Heart right ventricle (tissue), 16 donors: ENCODE measurements around the gene C4orf54. TPM values are rescaled to one million over a fixed set of nuclear protein-coding genes. Genes with fewer than 3 reads are reported as not detected.
A peak's percentile ranks its signal among the peaks of the same experiment; 100 is the strongest.

Experiments used
- ATAC-seq, 8 donors: fragments of 200-7000 bp; cut with Tn5 transposase; one replicate each; pipeline ENCODE4 v1.9.1; 2020; ENCODE audit warnings: mild to moderate bottlenecking in 8 of 8, moderate library complexity in 8 of 8, moderate number of reproducible peaks in 1 of 8
- DNase-seq, 2 donors: peaks; one replicate each; pipeline ENCODE4 v3.0.0-alpha.2; 2020
- H3K27ac ChIP-seq, 10 donors: fragments of 200-600 bp; sonication (generic) in 2 of 10; one replicate each; pipeline versions ENCODE4 v1.5.0 to v1.8.0; 2020 to 2022; ENCODE audit warnings: mild to moderate bottlenecking in 3 of 10
- H3K27me3 ChIP-seq, 7 donors: fragments of 200-600 bp; one replicate each; pipeline ENCODE4 v1.8.0; 2021 to 2022; ENCODE audit warnings: mild to moderate bottlenecking in 2 of 7
- H3K36me3 ChIP-seq, 9 donors: fragments of 200-600 bp; sonication (generic) in 1 of 9; one replicate each; pipeline versions ENCODE4 v1.5.0 to v1.8.0; 2020 to 2022; ENCODE audit warnings: mild to moderate bottlenecking in 2 of 9
- H3K4me1 ChIP-seq, 9 donors: fragments of 200-600 bp; sonication (generic) in 1 of 9; one replicate each; pipeline versions ENCODE4 v1.5.0 to v1.8.0; 2020 to 2022; ENCODE audit warnings: mild to moderate bottlenecking in 4 of 9
- H3K4me3 ChIP-seq, 10 donors: fragments of 200-600 bp; sonication (generic) in 2 of 10; one replicate each; pipeline versions ENCODE4 v1.5.0 to v1.8.0; 2020 to 2022; ENCODE audit warnings: mild to moderate bottlenecking in 7 of 10, moderate library complexity in 2 of 10
- H3K9me3 ChIP-seq, 11 donors: fragments of 200-600 bp in 10 of 11; sonication (generic) in 2 of 11; one replicate each; pipeline versions ENCODE4 v1.5.0 to v1.8.0; 2013 to 2022; ENCODE audit warnings: mild to moderate bottlenecking in 2 of 11, control low read depth in 1 of 11, moderate library complexity in 1 of 11
- CTCF ChIP-seq, 9 donors: fragments of 200-600 bp; sonication (generic) in 2 of 9; IDR thresholded peaks; one replicate each; pipeline versions ENCODE4 v1.5.0 to v1.8.0; 2021 to 2022; ENCODE audit warnings: antibody characterized with exemption in 9 of 9, mild to moderate bottlenecking in 5 of 9, moderate library complexity in 1 of 9
- WGBS, 2 donors: extraction: QIAGEN DNeasy Blood & Tissue Kit; methylation state at CpG; one replicate each; pipeline ENCODE4 v1.1.7; 2013; ENCODE audit warnings: inconsistent platforms in 1 of 2; 5-methylcytosine and 5-hydroxymethylcytosine counted together
- intact Hi-C, 10 donors: fragments of 100-400 bp; cut with DNase I; formaldehyde crosslinking; loops; one replicate each; pipeline versions ENCODE4 v1.11.1 to v1.14.2; 2022
- polyA plus RNA-seq, 2 donors: library from polyadenylated mRNA; stranded (reverse); fragments of 200-250 nt; gene quantifications; one replicate each; pipeline ENCODE4 v1.2.3, GENCODE V29; 2013
- total RNA-seq, 10 donors: library from RNA; stranded (reverse); fragmentation: NEBNext Ultra II Directional in 3 of 10; extraction: Animal tissue kit (Norgen Biotek cat#: 25700) in 3 of 10; gene quantifications; one replicate each; pipeline versions ENCODE4 v1.2.1 to v1.2.4, GENCODE V29; 2021 to 2023
- donor health status: Arrhythmogenic right ventricular cardiomyopathy.
- donor health status: ischemic (EF 13 %, LVEDD 7.1; RV severe dilation, severe dysfunction).
- donor health status: healthy with polysubstance abuse.
- donor health status: DM: no; HTN: yes; CAD: no.
- donor health status: DM: no; HTN: no; CAD: no.
- donor health status: ischemic (EF 25% LVEDD 6.9; RV normal size, moderate dysfunction).
- donor health status: ischemic (EF 25% LVEDD 5.7; RV mildly dilated, moderate dysfunction).
- donor health status: healthy.
- donor health status: DM: yes; HTN: yes; CAD: no.
- donor health status: Ischemic cardiomyopathy.
- donor health status: ischemic (EF 35%, LVEDD 5.7; RV mildly dilated, moderate dysfunction).
- donor health status: nonischemic (EF 11% LVEDD 7.7; RV severe dilation, severe dysfunction).
- donor health status: DM: yes; HTN: yes; CAD: no.
- donor health status: PGD.
- donor health status: ischemic (EF 29% LVEDD 5.4; RV normal size, mild dysfunction).
- donor health status: nonischemic (EF 23%, LVEDD 6.1; RV moderate dilation, normal function).

Gene C4orf54
- total and polyA plus RNA-seq, 12 donors = 0.68 to 14.4 (median 1.6) TPM

- intact Hi-C loops = no loop called here
- Histone ChIP-seq H3K36me3 (no peaks in the 10 kb centered on the region), H3K9me3 (peaks cover 0 to 9% (median 0%) of the 10 kb centered on the region in 11 donors), H3K27ac (peak overlapping the region in 2 of 10 donors; percentile 8 to 24), H3K4me1 (peaks cover 0 to 35% (median 4%) of the 10 kb centered on the region in 9 donors), H3K4me3 (no peak overlapping the region), H3K27me3 (no peaks in the 10 kb centered on the region)
- WGBS, 2 donors = 71 to 72% methylated on average over 15 of the region's 15 CpGs
- DNase-seq = no peak
- no peak for ATAC-seq
- TF ChIP-seq CTCF (IDR thresholded peaks at IDR 0.05) = no peak
Measured at GRCh38 chr4:99654361-99654761, 3.3 kb downstream of the C4orf54 start.

- Histone ChIP-seq H3K36me3 (no peaks in the 10 kb centered on the region), H3K27ac (peak overlapping the region in 1 of 10 donors; percentile 8), H3K4me1 (peaks cover 0 to 35% (median 4%) of the 10 kb centered on the region in 9 donors), H3K9me3 (peaks cover 0 to 9% (median 0%) of the 10 kb centered on the region in 11 donors), H3K4me3 (no peak overlapping the region), H3K27me3 (no peaks in the 10 kb centered on the region)
- DNase-seq (no peak), ATAC-seq (no peak)
- intact Hi-C loops = no loop called here
- TF ChIP-seq CTCF (IDR thresholded peaks at IDR 0.05) = no peak
- WGBS, 2 donors = 85 to 90% methylated on average over 9 of the region's 9 CpGs
Measured at GRCh38 chr4:99653916-99654315, 3.7 kb downstream of the C4orf54 start.

- H3K27ac ChIP-seq = no peak overlapping the region
- H3K4me3 ChIP-seq = no peak overlapping the region
- intact Hi-C loops = no loop called here
- ATAC-seq (no peak), DNase-seq (no peak)
- H3K27me3 ChIP-seq = no peaks in the 10 kb centered on the region
- TF ChIP-seq CTCF (IDR thresholded peaks at IDR 0.05) = no peak
- peaks cover 0 to 9% (median 0%) of the 10 kb centered on the region in 11 donors for H3K9me3 ChIP-seq
- H3K4me1 ChIP-seq = peaks cover 0 to 28% (median 6%) of the 10 kb centered on the region in 9 donors
- H3K36me3 ChIP-seq = no peaks in the 10 kb centered on the region
- 93 to 95% methylated on average over 43 of the region's 43 CpGs for WGBS, 2 donors
Measured at GRCh38 chr4:99652596-99653436, 4.8 kb downstream of the C4orf54 start.

- peaks cover 0 to 9% (median 0%) of the 10 kb centered on the region in 11 donors for H3K9me3 ChIP-seq
- no peaks in the 10 kb centered on the region for H3K36me3 ChIP-seq
- H3K4me3 ChIP-seq = no peak overlapping the region
- peaks cover 0 to 28% (median 9%) of the 10 kb centered on the region in 9 donors for H3K4me1 ChIP-seq
- H3K27ac ChIP-seq = no peak overlapping the region
- DNase-seq (no peak), ATAC-seq (no peak)
- TF ChIP-seq CTCF (IDR thresholded peaks at IDR 0.05) = no peak
- H3K27me3 ChIP-seq = no peaks in the 10 kb centered on the region
- WGBS, 2 donors = 94 to 95% methylated on average over 49 of the region's 49 CpGs
- intact Hi-C loops = no loop called here
Measured at GRCh38 chr4:99651811-99652485, 5.7 kb downstream of the C4orf54 start.
